Ovary (tissue), 3 donors: ENCODE data around the gene ADGRG3.

Experiments
- CTCF ChIP-seq, 3 donors: fragments of 450-650 bp in 2 of 3; fragments of 200-600 bp in 1 of 3; IDR thresholded peaks; one replicate each; pipeline versions ENCODE4 v1.5.1 to v1.8.0; 2016 to 2022; ENCODE audit warnings: antibody characterized with exemption in 3 of 3, mild to moderate bottlenecking in 1 of 3
- POLR2A ChIP-seq: fragments of 450-650 bp; IDR thresholded peaks from one replicate; pipeline ENCODE4 v1.6.1; 2017; ENCODE audit warnings: antibody characterized with exemption, mild to moderate bottlenecking, moderate library complexity
- donor health status: DM: no; HTN: no; CAD: no.

GRCh38 chr16:57713596-57713995 lies 45.5 kb downstream of the ADGRG3 start:
- TF ChIP-seq POLR2A (no peak), CTCF (IDR thresholded peaks at IDR 0.05) (no peak)
